ENCODE results near the gene IFNL2.

DNA sequence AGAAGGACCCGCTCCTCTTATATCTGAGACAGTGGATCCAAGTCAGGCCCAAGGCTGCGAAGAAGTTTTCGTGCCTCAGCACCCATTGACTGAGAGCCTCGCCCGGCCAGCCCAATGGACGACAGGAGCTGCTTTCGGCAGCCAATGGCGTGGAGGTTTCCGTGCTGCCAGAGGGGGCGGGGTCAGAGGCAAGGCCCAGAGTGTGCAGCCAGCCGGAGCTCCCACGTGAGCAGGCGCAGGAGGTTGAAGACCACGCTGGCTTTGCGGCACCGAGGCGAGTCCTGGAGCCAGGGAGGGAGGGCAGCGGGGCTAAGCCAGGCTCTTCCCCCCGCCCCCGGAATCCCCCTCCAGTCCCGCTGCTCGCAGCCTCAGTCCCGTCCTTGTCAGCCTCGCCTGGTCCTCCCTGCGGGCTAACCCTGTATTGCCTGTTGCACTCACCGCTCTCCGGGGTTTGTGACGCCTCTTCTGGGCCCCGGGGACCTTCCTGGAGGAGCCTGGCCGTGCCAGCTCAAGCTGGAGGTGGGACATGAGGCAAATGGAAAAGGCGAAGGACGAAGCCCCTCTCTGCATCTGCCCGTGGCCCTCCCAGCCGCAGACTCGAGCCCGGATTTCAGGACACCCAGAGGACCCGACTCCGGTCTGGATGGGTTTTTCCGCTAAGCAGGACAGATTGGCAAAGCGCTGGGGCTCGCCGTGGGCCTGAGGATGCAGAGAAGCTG is 21.1 kb upstream of the IFNL2 start:
- TF ChIP-seq, protein P1, sequence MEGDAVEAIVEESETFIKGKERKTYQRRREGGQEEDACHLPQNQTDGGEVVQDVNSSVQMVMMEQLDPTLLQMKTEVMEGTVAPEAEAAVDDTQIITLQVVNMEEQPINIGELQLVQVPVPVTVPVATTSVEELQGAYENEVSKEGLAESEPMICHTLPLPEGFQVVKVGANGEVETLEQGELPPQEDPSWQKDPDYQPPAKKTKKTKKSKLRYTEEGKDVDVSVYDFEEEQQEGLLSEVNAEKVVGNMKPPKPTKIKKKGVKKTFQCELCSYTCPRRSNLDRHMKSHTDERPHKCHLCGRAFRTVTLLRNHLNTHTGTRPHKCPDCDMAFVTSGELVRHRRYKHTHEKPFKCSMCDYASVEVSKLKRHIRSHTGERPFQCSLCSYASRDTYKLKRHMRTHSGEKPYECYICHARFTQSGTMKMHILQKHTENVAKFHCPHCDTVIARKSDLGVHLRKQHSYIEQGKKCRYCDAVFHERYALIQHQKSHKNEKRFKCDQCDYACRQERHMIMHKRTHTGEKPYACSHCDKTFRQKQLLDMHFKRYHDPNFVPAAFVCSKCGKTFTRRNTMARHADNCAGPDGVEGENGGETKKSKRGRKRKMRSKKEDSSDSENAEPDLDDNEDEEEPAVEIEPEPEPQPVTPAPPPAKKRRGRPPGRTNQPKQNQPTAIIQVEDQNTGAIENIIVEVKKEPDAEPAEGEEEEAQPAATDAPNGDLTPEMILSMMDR (conservative IDR thresholded peaks at IDR 0.05) = no peak
- no peak for TF ChIP-seq ZFX (IDR thresholded peaks at IDR 0.05)

Measured in C4-2B (cell line).